ENCODE data around the gene TMEM184C. TPM values are rescaled to one million over a fixed set of nuclear protein-coding genes. Genes with fewer than 3 reads are reported as not detected.

The TMEM184C gene
- total RNA-seq, 2 experiments from 2014 or later = 19.2 to 21.0 TPM

DNA sequence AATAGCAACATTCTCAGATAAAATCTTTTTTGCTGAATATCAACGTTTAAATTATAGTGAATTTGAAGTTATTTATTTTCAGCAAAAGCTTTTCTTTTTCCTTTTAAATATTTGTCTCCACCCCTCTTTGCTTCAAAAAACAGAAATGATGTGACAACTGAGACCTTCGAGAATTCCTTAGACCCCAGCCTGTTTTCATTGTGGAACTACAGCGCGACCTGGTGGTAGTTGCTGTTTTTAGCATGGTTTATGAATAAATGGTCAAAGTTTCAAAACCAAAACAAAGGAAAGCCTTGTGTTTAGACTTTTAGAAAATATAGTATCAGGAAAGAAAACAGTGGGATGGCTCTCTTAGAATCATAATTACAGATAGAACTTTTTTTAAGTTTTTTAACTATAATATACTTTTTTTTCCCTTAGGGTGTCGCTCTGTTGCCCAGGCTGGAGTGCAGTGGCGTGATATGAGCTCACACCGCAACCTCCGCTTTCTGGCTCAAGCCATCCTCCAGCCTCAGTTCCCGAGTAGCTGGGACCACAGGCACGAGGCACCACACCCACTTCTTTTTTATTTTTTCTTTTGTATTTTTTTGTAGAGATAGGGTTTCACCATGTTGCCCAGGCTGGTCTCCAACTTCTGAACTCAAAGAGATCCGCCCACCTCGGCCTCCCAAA lies 26.8 kb upstream of the TMEM184C start:
- Mint-ChIP-seq H3K27me3 (no peaks in the 10 kb centered on the region), H3K4me3 (no peak overlapping the region), H3K27ac (no peak overlapping the region), H3K4me1 (peaks cover 2% of the 10 kb centered on the region), H3K36me3 (no peaks in the 10 kb centered on the region), H3K9me3 (peaks cover 2% of the 10 kb centered on the region)
- peak; percentile 34 for DNase-seq

DNA sequence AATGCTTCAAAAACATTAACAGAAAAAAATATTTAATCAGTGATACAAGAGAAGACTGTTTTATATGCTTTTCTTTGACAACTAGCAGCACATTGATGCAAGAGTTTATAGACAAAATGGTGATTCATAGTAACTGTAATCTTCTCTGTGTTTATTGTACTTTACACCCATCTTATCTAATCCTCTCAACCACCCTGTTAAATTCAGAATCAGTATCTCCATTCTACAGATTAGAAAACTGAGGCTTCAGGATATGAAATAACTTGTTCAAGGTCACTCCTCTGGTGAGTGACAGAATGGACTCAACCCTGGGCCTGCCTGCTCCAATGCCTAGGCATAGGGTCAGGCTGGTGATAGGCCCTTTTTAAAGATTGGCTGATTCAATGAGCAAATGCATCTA lies 26.1 kb upstream of the TMEM184C start:
- no peaks in the 10 kb centered on the region for H3K36me3 Mint-ChIP-seq
- H3K4me1 Mint-ChIP-seq = peaks cover 2% of the 10 kb centered on the region
- H3K27ac Mint-ChIP-seq = no peak overlapping the region
- no peak overlapping the region for H3K4me3 Mint-ChIP-seq
- H3K9me3 Mint-ChIP-seq = no peaks in the 10 kb centered on the region
- no peaks in the 10 kb centered on the region for H3K27me3 Mint-ChIP-seq
- DNase-seq = no peak

- H3K27ac Mint-ChIP-seq = no peak overlapping the region
- no peaks in the 10 kb centered on the region for H3K27me3 Mint-ChIP-seq
- H3K4me3 Mint-ChIP-seq = no peak overlapping the region
- H3K36me3 Mint-ChIP-seq = no peaks in the 10 kb centered on the region
- DNase-seq = no peak
- peaks cover 2% of the 10 kb centered on the region for H3K4me1 Mint-ChIP-seq
- no peaks in the 10 kb centered on the region for H3K9me3 Mint-ChIP-seq
Observed at GRCh38 chr4:147594107-147594506, 23.1 kb upstream of the TMEM184C start.

- no peaks in the 10 kb centered on the region for H3K36me3 Mint-ChIP-seq
- peaks cover 2% of the 10 kb centered on the region for H3K4me1 Mint-ChIP-seq
- H3K4me3 Mint-ChIP-seq = no peak overlapping the region
- no peak for DNase-seq
- no peaks in the 10 kb centered on the region for H3K27me3 Mint-ChIP-seq
- H3K27ac Mint-ChIP-seq = no peak overlapping the region
- no peaks in the 10 kb centered on the region for H3K9me3 Mint-ChIP-seq
Observed at GRCh38 chr4:147594578-147594977, 22.6 kb upstream of the TMEM184C start.

DNA sequence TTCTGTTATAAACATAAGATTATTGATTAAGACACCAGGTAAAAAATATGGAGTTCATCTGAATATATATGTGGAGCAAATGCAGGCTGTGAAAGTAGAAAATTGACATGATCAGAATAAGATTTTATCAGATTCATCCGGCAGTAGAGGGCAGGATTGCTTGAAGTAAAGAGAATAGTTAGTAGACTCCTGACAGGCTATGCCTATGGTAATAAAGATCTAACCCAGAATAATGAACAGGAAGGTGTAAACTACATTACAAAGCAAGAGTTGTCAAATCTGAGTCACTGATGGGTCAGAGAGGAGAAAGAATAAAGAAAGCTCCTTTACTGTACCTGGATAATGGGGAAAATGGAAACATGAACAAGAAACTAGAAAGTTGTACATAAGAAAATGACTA lies 20.8 kb upstream of the TMEM184C start:
- Mint-ChIP-seq H3K4me3 (no peak overlapping the region), H3K27ac (no peak overlapping the region), H3K9me3 (no peaks in the 10 kb centered on the region), H3K27me3 (no peaks in the 10 kb centered on the region), H3K4me1 (no peaks in the 10 kb centered on the region), H3K36me3 (no peaks in the 10 kb centered on the region)
- no peak for DNase-seq

- no peak overlapping the region for H3K27ac Mint-ChIP-seq
- no peaks in the 10 kb centered on the region for H3K36me3 Mint-ChIP-seq
- H3K4me3 Mint-ChIP-seq = no peak overlapping the region
- no peaks in the 10 kb centered on the region for H3K4me1 Mint-ChIP-seq
- DNase-seq = no peak
- H3K27me3 Mint-ChIP-seq = no peaks in the 10 kb centered on the region
- H3K9me3 Mint-ChIP-seq = no peaks in the 10 kb centered on the region
Observed at GRCh38 chr4:147596981-147597380, 20.2 kb upstream of the TMEM184C start.

GRCh38 chr4:147597561-147597960 lies 19.6 kb upstream of the TMEM184C start:
- DNase-seq = no peak
- H3K36me3 Mint-ChIP-seq = no peaks in the 10 kb centered on the region

DNA sequence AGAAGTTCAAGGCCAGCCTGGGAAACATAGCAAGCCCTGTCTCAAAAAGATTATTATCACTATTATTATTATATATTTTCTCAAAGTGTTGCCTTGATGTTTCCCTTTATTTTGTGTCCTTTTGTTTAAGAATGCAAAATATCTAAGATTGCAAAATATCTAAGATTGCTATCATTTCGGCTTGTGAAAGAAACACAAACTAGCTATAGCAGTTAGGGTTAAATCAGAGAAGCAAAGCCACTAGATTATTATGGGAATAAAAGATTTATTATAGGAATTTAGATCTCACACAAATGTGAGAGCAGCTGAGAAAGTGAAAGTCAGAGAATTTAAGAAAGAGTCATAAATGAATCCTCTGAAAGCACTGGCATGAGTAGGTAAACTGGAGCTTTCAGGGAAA lies 18.0 kb upstream of the TMEM184C start:
- Mint-ChIP-seq H3K4me3 (no peak overlapping the region), H3K27me3 (no peaks in the 10 kb centered on the region), H3K4me1 (no peaks in the 10 kb centered on the region), H3K36me3 (no peaks in the 10 kb centered on the region), H3K9me3 (no peaks in the 10 kb centered on the region), H3K27ac (no peak overlapping the region)
- DNase-seq = no peak

More at GRCh38 chr4:147597561-147597960, 19.6 kb upstream of the TMEM184C start:
- no peaks in the 10 kb centered on the region for H3K4me1 Mint-ChIP-seq
- no peak overlapping the region for H3K4me3 Mint-ChIP-seq
- H3K27me3 Mint-ChIP-seq = no peaks in the 10 kb centered on the region
- no peak overlapping the region for H3K27ac Mint-ChIP-seq
- H3K9me3 Mint-ChIP-seq = no peaks in the 10 kb centered on the region

- no peak for DNase-seq
- no peak overlapping the region for H3K27ac Mint-ChIP-seq
- H3K4me1 Mint-ChIP-seq = no peaks in the 10 kb centered on the region
- H3K27me3 Mint-ChIP-seq = no peaks in the 10 kb centered on the region
- H3K4me3 Mint-ChIP-seq = no peak overlapping the region
- no peaks in the 10 kb centered on the region for H3K9me3 Mint-ChIP-seq
- H3K36me3 Mint-ChIP-seq = no peaks in the 10 kb centered on the region
Observed at GRCh38 chr4:147599769-147600168, 17.4 kb upstream of the TMEM184C start.

DNA sequence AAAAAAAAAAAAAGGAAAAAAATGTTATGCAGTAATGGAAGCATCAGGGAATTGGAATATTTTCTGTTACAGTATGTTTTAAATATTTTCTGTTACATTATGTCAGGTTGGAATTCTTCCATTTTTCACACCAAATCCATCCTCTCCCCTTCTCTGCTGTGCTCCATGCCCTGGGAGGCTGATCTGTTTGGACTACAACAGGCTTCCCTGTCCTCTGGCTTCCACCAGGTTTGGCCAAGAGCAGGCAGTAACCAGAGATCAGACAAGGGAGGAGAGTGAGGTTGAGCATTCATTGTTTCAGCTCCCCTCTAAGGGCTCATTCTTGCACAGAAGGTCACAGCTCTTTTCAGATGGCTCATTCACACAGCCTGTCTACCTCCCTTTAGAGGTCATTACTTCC lies 11.7 kb upstream of the TMEM184C start:
- DNase-seq = no peak
- Mint-ChIP-seq H3K9me3 (no peaks in the 10 kb centered on the region), H3K36me3 (no peaks in the 10 kb centered on the region), H3K4me1 (no peaks in the 10 kb centered on the region), H3K4me3 (no peak overlapping the region), H3K27me3 (no peaks in the 10 kb centered on the region), H3K27ac (no peak overlapping the region)

DNA sequence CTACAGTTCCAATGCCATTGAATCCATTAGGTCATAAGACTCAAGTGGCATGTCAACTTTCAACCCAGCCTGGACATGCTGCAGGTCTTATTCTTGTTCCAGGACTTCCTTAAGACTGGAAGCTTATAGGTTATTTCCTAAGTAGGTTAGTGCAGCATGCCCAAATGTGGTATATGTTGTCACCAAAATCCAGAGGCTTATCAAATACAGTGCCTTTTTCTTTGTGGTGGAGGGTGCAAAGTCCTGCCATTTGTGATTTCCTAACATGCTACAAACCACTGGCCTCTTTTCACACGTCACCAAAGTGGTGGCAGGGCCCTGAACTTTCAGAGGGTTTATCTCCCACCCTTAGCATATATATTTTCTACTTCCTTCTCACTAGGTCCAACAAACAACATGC lies 9.7 kb upstream of the TMEM184C start:
- DNase-seq = no peak
- Mint-ChIP-seq H3K4me3 (no peak overlapping the region), H3K9me3 (no peaks in the 10 kb centered on the region), H3K27ac (no peak overlapping the region), H3K27me3 (no peaks in the 10 kb centered on the region), H3K4me1 (no peaks in the 10 kb centered on the region), H3K36me3 (no peaks in the 10 kb centered on the region)

- no peaks in the 10 kb centered on the region for H3K36me3 Mint-ChIP-seq
- no peaks in the 10 kb centered on the region for H3K27me3 Mint-ChIP-seq
- H3K9me3 Mint-ChIP-seq = no peaks in the 10 kb centered on the region
- H3K4me1 Mint-ChIP-seq = no peaks in the 10 kb centered on the region
- no peak overlapping the region for H3K27ac Mint-ChIP-seq
- no peak overlapping the region for H3K4me3 Mint-ChIP-seq
- no peak for DNase-seq
Observed at GRCh38 chr4:147610686-147611085, 6.5 kb upstream of the TMEM184C start.

- no peaks in the 10 kb centered on the region for H3K27me3 Mint-ChIP-seq
- peak overlapping the region; percentile 95 for H3K27ac Mint-ChIP-seq
- H3K9me3 Mint-ChIP-seq = no peaks in the 10 kb centered on the region
- peak overlapping the region; percentile 97 for H3K4me3 Mint-ChIP-seq
- H3K4me1 Mint-ChIP-seq = peaks cover 21% of the 10 kb centered on the region
- peaks cover 15% of the 10 kb centered on the region for H3K36me3 Mint-ChIP-seq
- DNase-seq = no peak
Observed at GRCh38 chr4:147616849-147617172, 386 bp upstream of the TMEM184C start.

DNA sequence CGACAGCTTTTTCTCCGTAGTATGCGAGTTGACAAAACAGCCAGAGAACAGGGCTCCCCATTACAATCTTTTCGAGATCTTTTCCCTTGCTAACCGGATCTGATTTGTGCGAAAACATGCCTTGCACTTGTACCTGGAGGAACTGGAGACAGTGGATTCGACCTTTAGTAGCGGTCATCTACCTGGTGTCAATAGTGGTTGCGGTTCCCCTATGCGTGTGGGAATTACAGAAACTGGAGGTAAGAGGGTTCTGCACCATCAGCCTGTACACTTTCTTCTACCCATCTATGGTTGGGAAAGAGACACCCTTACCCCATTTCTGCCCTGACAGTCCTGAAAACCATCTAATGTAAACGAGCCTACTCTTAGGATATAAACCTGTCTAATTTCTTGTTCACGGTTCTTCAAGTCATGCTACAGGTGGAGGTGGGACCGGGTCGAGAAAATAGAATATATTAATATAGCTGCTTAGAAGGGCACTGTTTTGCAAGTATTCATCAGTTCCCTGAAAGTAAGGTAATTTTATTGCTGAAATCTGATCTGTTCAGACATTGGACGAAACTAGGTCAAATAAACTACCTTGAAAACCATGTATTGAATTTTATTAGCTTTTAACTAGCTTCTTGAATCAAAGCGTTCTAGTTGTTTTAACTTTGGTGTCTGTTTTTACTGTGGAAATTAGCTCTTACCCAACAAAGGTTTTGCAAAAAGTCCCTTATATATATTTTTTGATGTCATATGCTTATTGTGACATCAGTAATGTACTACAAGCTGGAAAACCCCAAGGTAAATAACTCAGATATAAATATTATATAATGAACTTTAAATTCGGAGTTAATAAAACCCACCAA lies 869 bp downstream of the TMEM184C start:
- Mint-ChIP-seq H3K27ac (peak overlapping the region; percentile 95), H3K4me1 (peaks cover 27% of the 10 kb centered on the region)

DNA sequence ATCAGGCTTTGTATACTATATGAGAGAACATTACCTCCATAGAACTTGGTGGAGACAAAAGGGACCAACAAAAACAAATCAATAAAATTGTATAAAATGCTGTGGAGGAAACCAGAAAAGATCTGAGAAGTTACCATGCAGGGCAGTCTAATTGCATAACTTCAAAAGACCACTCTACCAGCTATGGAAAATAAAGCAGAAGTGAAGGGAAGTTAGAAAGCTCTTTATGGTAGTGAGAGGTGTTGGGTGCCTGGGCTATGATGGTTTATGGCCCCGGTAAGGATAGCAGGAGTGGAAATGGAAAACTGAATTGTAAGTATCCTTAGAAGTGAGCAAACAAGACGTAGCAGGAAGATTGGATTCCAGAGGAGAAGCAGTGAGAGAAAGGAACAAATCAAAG lies 3.1 kb downstream of the TMEM184C start:
- Mint-ChIP-seq H3K4me3 (peak overlapping the region; percentile 51), H3K27ac (no peak overlapping the region), H3K9me3 (no peaks in the 10 kb centered on the region), H3K27me3 (no peaks in the 10 kb centered on the region), H3K36me3 (peaks cover 21% of the 10 kb centered on the region), H3K4me1 (peaks cover 27% of the 10 kb centered on the region)
- no peak for DNase-seq

More for the DNA sequence above, 869 bp downstream of the TMEM184C start:
- Mint-ChIP-seq H3K36me3 (peaks cover 20% of the 10 kb centered on the region), H3K9me3 (no peaks in the 10 kb centered on the region), H3K27me3 (no peaks in the 10 kb centered on the region), H3K4me3 (peak overlapping the region; percentile 97)
- no peak for DNase-seq

DNA sequence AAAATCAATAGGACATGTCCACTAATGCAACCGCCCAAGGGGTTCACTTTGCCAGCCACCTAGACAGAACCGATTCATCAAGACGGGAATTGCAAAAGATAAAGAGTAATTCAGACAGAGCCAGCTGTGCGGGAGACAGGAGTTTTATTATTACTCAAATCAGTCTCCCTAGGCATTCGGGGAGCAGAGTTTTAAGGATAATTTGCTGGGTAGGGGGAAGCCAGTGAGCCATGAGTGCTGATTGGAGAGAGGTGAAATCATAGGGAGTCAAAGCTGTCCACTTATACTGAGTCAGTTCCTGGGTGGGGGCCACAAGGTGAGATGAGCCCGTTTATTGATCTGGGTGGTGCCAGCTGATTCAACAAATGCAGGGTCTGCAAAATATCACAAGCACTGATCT lies 8.5 kb downstream of the TMEM184C start:
- DNase-seq = no peak
- H3K36me3 Mint-ChIP-seq = peaks cover 16% of the 10 kb centered on the region
- H3K27ac Mint-ChIP-seq = no peak overlapping the region
- no peak overlapping the region for H3K4me3 Mint-ChIP-seq
- H3K4me1 Mint-ChIP-seq = peaks cover 15% of the 10 kb centered on the region
- no peaks in the 10 kb centered on the region for H3K27me3 Mint-ChIP-seq
- no peaks in the 10 kb centered on the region for H3K9me3 Mint-ChIP-seq

All from activated naive CD8-positive, alpha-beta T cell treated with anti-CD3 and anti-CD28 coated beads for 36 hours (primary cell).